Lower lobe of right lung (tissue), 2 donors: ENCODE data around the gene ZFAND3. TPM values are rescaled to one million over a fixed set of nuclear protein-coding genes. Genes with fewer than 3 reads are reported as not detected.

Experiments used
- ATAC-seq, 2 donors: fragments of 200-7000 bp; cut with Tn5 transposase; one replicate each; pipeline ENCODE4 v1.9.1; 2020 to 2022; ENCODE audit warnings: mild to moderate bottlenecking in 2 of 2, moderate library complexity in 2 of 2
- DNase-seq: peaks from one replicate; pipeline ENCODE4 v3.0.0-alpha.2; 2020
- H3K27ac ChIP-seq: fragments of 200-600 bp; one replicate; pipeline ENCODE4 v1.8.0; 2022
- H3K27me3 ChIP-seq: fragments of 200-600 bp; one replicate; pipeline ENCODE4 v1.8.0; 2022; ENCODE audit warnings: low read depth
- H3K36me3 ChIP-seq: fragments of 200-600 bp; one replicate; pipeline ENCODE4 v1.8.0; 2022; ENCODE audit warnings: mild to moderate bottlenecking
- H3K4me1 ChIP-seq: fragments of 200-600 bp; one replicate; pipeline ENCODE4 v1.8.0; 2022
- H3K4me3 ChIP-seq: fragments of 200-600 bp; one replicate; pipeline ENCODE4 v1.8.0; 2022; ENCODE audit warnings: mild to moderate bottlenecking
- H3K9me3 ChIP-seq: fragments of 200-600 bp; one replicate; pipeline ENCODE4 v1.8.0; 2022
- CTCF ChIP-seq: fragments of 200-600 bp; IDR thresholded peaks from one replicate; pipeline ENCODE4 v1.8.0; 2022; ENCODE audit warnings: antibody characterized with exemption, mild to moderate bottlenecking
- intact Hi-C: fragments of 100-400 bp; cut with DNase I; formaldehyde crosslinking; loops from one replicate; pipeline ENCODE4 v1.11.0; 2022
- total RNA-seq: library from RNA; stranded (reverse); fragmentation: NEBNext Ultra II Directional; extraction: Animal tissue kit (Norgen Biotek cat#: 25700); gene quantifications from one replicate; pipeline ENCODE4 v1.2.1, GENCODE V29; 2021
- donor health status: DM: no; HTN: yes; CAD: no; lungs with severe emphysema.

Gene ZFAND3
- total RNA-seq, 1 donor from 2014 or later = 83.3 TPM

GRCh38 chr6:37913210-37913609, 93.7 kb downstream of the ZFAND3 start:
- H3K27me3 ChIP-seq = no peaks in the 10 kb centered on the region
- H3K27ac ChIP-seq = no peak overlapping the region
- peaks cover 11% of the 10 kb centered on the region for H3K4me1 ChIP-seq
- no peak overlapping the region for H3K4me3 ChIP-seq
- no peak for TF ChIP-seq CTCF
- intact Hi-C loops = no loop called here
- peaks cover 8% of the 10 kb centered on the region for H3K36me3 ChIP-seq
- DNase-seq = no peak
- no peak for ATAC-seq
- no peaks in the 10 kb centered on the region for H3K9me3 ChIP-seq

DNA sequence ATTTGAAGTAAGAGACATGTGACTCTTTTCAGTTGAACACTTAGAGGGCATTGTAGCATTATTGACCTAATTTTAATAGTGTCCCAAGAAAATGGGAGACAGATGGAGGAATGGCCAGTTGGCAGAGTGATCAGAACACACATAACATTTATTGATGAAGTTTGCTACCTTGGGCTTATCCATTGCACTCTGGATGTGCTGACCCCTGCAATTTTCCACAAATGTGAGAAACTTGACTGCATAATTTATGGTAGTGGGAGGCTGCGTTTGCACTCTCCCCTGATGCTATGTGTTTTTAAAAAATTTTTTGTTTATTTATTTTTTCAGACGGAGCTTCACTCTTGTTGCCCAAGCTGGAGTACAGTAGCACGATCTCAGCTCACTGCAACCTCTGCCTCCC, 95.9 kb downstream of the ZFAND3 start:
- Histone ChIP-seq H3K4me3 (no peak overlapping the region), H3K27ac (no peak overlapping the region), H3K4me1 (peaks cover 11% of the 10 kb centered on the region), H3K9me3 (no peaks in the 10 kb centered on the region), H3K36me3 (peaks cover 8% of the 10 kb centered on the region), H3K27me3 (no peaks in the 10 kb centered on the region)
- ATAC-seq (no peak), DNase-seq (no peak)
- intact Hi-C loops = no loop called here
- TF ChIP-seq CTCF = no peak

GRCh38 chr6:37916149-37916548, 96.6 kb downstream of the ZFAND3 start:
- no peak for ATAC-seq
- Histone ChIP-seq H3K4me3 (no peak overlapping the region), H3K27me3 (no peaks in the 10 kb centered on the region), H3K27ac (no peak overlapping the region), H3K36me3 (peaks cover 8% of the 10 kb centered on the region), H3K4me1 (peaks cover 18% of the 10 kb centered on the region), H3K9me3 (no peaks in the 10 kb centered on the region)
- no peak for TF ChIP-seq CTCF
- no peak for DNase-seq
- intact Hi-C loops = no loop called here

GRCh38 chr6:37916675-37917074, 97.1 kb downstream of the ZFAND3 start:
- DNase-seq = no peak

DNA sequence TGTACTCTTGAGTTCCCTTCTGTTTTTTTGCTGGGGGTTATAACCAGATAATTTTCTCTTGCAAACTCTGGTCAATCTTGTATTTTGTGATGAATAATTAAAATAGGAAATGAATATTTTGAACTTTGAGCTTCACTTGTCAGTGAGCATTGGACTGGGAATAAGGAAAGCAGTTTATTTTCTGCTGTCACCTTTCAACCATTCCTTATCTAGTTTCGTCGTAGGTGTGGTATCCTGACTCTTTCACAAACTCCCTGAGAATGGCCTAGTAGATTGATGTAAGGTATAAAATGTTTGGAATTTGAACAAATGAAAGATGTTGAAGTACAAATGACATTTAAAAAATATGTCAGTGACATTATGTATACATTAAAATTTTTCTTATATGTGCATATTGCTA, 98.0 kb downstream of the ZFAND3 start:
- ATAC-seq = no peak

More at GRCh38 chr6:37916675-37917074, 97.1 kb downstream of the ZFAND3 start:
- Histone ChIP-seq H3K27ac (no peak overlapping the region), H3K4me1 (peaks cover 18% of the 10 kb centered on the region), H3K36me3 (peaks cover 8% of the 10 kb centered on the region), H3K27me3 (no peaks in the 10 kb centered on the region), H3K4me3 (no peak overlapping the region), H3K9me3 (no peaks in the 10 kb centered on the region)
- intact Hi-C loops = no loop called here
- no peak for TF ChIP-seq CTCF
- ATAC-seq = no peak

More for the DNA sequence above, 98.0 kb downstream of the ZFAND3 start:
- H3K4me1 ChIP-seq = peaks cover 18% of the 10 kb centered on the region
- no peak overlapping the region for H3K27ac ChIP-seq
- H3K4me3 ChIP-seq = no peak overlapping the region
- no peak for TF ChIP-seq CTCF
- no peaks in the 10 kb centered on the region for H3K9me3 ChIP-seq
- peaks cover 8% of the 10 kb centered on the region for H3K36me3 ChIP-seq
- no peak for DNase-seq
- no peaks in the 10 kb centered on the region for H3K27me3 ChIP-seq
- intact Hi-C loops = no loop called here
